DND-41 (cell line): ENCODE results near the gene GALNTL6.

ENCODE experiments used
- EZH2 ChIP-seq: IDR thresholded peaks from 3 replicates; pipeline ENCODE4 v1.6.1; 2012; ENCODE audit warnings: borderline replicate concordance, low read depth, mild to moderate bottlenecking, moderate library complexity, low read length, inconsistent platforms; ENCODE audit not compliant: severe bottlenecking
- TF ChIP-seq, protein P1 (sequence below): IDR thresholded peaks from 2 replicates; pipeline ENCODE4 v1.5.1; 2012; ENCODE audit warnings: borderline replicate concordance, low read length, moderate library complexity, mild to moderate bottlenecking; ENCODE audit not compliant: poor library complexity, severe bottlenecking; ENCODE audit errors: extremely low read depth

DNA sequence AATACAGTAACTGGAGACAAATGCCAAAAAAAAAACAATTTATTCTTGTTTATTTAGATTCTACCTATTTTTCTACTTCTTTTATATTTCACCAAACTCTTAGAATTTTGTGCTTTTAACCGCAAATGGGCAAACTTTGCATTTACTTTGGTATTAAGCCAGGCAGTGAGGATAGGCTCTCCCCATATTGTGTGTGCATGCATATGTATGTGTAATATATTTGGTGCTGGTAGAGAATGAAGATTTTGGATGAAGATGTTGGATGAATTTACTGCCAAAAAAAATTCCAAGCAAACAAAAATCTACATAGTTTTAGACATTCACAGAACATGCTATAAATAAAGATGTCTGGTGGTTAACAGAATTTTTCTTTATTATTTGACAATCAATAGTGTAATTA, 30.3 kb downstream of the GALNTL6 start:
- TF ChIP-seq, protein P1, sequence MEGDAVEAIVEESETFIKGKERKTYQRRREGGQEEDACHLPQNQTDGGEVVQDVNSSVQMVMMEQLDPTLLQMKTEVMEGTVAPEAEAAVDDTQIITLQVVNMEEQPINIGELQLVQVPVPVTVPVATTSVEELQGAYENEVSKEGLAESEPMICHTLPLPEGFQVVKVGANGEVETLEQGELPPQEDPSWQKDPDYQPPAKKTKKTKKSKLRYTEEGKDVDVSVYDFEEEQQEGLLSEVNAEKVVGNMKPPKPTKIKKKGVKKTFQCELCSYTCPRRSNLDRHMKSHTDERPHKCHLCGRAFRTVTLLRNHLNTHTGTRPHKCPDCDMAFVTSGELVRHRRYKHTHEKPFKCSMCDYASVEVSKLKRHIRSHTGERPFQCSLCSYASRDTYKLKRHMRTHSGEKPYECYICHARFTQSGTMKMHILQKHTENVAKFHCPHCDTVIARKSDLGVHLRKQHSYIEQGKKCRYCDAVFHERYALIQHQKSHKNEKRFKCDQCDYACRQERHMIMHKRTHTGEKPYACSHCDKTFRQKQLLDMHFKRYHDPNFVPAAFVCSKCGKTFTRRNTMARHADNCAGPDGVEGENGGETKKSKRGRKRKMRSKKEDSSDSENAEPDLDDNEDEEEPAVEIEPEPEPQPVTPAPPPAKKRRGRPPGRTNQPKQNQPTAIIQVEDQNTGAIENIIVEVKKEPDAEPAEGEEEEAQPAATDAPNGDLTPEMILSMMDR = no peak
- no peak for TF ChIP-seq EZH2
